ENCODE measurements around the gene DHCR24. TPM values are rescaled to one million over a fixed set of nuclear protein-coding genes. Genes with fewer than 3 reads are reported as not detected.

The DHCR24 gene
- total RNA-seq, 1 donor from 2014 or later, result 145 TPM

DNA sequence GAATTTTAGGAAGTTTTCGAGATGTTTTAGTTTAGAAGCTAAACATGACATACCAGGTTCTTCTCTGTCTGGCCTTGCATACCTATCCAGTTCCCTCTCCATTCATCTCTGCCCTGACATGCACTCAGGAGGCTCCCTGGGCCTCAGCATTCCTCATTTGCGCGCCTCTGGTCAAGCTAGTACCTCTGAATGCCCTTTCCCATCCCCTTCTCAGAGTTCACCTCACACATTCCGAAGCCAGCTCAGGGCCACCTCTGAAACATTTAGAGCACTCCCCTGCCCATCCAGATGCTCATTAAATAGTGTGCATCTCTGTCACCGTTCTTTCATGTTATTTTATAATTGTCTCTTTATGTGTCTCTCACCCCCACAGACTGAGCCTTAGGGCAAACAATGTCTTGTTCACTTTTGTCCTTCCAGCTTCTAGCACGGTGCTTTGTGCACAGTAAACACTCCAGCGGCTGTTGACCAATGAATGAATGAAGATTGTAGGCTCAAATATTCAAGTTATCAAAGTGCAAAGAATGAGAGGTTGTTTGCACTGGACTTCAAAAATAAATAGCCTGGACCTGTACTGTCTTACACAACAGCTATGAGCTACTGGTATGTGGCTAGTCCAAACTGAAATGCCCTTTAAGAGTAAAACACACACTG is 1.2 kb upstream of the DHCR24 start:
- intact Hi-C loops (cut with micrococcal nuclease), result loop anchor here (5.0 to 10.0 kb wide), 3 partner anchors 86 to 481 kb away; partner anchors contain the start of genes SSBP3, TTC22 and USP24

DNA sequence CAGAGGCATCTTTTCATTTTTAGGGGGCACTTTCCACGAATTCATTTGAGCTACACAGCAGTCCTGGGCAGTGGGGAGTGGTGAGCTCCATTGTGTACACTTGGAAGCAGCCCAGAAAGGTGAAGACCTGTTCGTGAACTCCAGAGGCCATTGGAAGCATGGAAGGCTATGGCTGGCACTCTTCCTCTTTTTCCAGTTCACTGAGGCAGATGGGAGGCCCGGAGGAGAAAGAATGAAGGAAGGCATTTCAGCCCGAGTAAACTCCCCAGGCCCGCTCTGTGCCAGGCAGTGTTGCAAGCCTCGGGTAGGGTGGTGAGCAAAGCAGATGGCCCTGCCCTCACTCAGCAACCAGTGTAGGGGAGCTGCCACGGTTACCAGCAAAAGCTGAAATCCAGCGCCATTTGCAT is 673 bp upstream of the DHCR24 start:
- intact Hi-C loops (cut with micrococcal nuclease), result loop anchor here (2.0 to 10.0 kb wide), 4 partner anchors 85 to 835 kb away; partner anchors contain the start of genes SSBP3, TCEANC2, TMEM59 and TTC22

DNA sequence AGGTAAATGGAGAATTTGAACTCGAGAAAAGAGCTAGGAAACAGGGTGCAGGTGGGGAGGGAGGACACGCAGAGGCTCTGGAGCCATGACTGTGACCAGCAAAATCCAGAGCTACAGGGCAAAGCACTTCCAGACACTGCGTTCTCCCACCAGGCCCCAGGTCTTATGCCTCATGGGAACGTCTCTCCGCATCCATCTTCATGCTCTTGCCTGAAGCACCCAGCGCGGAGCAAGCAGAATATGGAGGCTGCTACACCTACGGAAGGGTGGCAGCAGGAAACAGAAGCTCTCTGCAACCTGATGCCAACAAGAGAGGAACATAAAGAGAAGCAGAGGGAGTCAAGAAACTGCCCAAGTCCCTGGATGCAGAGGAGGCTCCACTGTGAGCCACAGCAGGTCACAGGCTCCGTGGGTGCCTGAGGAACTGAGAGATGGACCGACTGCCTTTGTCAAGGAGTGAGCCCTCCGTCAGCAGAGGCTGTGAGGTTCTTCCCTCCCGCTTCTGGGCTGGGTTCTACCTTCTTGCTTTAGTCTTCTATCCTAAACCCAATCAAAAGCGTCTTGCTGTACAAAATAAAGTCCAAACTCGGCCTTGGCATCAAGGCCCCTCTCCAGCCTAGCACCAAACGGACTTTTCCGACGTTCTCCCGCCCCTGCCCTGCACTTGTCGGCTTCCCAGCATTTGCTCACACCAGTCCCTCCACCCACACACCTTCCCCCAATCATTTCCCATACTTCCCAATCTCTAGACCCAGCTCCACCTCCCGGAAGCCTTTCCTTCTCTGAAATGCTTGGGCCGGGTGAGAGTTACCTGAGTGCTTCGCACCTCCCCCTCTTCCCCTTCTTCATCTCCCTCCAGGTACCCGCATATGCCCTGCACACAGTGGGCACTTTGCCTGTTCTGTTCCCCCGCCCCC is 930 bp downstream of the DHCR24 start:
- intact Hi-C loops (cut with micrococcal nuclease), result loop anchor here (1.0 to 10.0 kb wide), 5 partner anchors 84 to 833 kb away; partner anchors contain the start of genes PARS2, SSBP3, TCEANC2 and TMEM59

DNA sequence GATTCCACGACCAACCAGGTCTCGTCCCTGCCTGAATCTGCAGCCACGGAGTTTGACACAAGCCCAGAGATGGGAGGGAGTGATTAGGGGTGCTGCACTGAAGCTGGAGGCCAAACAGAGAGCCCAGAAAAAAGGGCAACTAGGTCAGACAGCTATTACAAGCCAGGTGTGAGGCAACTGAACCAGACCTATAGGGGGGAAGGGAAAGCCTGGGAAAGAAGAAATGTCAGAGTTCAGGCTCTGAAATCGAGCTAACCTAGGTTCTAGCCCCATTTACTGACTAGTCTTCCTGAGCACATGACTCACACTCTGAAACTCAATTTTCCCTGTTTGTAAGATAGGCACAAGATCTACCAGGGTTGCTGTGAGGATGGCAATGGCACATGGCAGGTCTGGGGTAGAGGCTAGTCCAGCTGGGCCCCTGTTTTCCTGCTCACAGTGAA is 1.7 kb downstream of the DHCR24 start:
- intact Hi-C loops (cut with micrococcal nuclease), result loop anchor here (5.0 to 10.0 kb wide), 3 partner anchors 83 to 478 kb away; partner anchors contain the start of genes SSBP3, TTC22 and USP24

DNA sequence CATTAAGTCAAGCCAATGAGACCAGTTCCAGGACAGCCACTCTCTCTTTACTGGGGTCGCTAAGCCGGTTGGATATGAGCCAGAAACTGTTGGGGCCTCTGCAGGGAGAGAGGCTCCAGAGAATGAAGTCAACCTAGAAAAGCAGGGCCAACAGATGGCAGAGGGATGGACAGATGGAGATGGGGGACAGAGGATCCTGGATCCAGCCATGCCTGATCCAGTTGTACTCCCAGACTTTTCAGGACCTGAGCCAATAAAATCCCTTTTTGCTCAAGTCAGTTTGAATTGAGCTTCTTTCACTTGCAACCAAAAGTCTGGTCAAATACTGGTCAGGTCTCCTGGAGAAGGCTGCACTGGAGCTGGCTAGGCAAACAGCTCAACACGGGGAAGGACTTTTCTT is 2.2 kb downstream of the DHCR24 start:
- intact Hi-C loops (cut with micrococcal nuclease), result loop anchor here (5.0 to 10.0 kb wide), 3 partner anchors 82 to 477 kb away; partner anchors contain the start of genes SSBP3, TTC22 and USP24

DNA sequence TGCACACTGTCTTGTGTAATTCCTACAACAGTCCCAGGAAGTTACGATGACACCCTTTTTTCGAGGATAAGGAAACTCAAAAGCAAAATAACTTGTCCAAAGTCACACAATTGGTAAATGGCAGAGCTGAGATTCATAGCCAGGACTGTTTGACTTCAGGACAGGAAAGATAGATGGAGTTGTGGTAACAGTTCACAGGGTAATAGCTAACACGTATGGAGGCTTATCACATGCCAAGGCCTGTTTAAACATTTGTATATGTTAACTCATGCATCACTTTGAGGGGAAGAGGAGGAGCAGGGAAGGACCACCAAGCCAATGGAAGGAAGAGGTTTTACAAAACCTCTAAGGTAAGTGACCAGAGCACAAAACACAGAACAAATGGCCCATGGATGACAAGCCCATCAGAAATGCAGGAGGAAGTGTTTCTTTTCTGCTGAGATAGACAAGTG is 2.8 kb downstream of the DHCR24 start:
- intact Hi-C loops (cut with micrococcal nuclease), result loop anchor here (10.0 kb wide), 1 partner anchor 331 kb away; the partner anchor contains the start of gene USP24

DNA sequence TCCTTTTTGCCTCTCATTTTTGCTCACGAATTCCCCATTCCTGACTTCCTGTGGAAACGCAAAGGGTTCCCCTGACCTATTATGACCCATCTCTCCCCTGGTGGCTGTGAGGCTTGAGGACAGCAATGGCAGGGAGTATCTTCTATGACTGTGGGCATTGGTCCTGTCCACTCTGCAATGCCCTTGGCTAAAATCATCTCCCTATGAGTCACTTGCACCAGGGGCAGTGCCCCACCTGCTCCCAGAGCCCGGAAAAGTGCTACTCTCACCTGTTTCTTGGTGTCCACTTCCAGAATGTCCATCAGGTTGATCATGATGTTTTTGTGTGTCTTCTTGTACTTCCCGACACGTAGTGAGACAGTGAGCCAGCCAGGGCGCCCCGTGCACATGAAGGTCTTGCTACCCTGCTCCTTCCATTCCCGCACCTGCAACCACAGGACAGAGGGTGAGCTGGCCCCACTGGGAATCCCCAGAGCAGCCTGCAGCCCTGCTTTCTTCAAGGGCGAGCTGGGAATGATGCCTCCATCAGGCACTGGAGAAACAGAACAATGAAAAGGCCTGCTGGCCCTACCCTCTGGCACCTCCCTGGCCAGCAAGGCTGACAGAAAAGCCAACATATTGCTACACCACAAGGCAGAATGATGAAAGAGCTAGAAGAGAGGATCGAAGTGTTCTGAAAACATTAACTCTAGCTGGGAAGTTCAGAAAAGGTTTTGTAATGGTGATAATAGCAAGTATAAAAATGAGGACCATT is 3.5 kb downstream of the DHCR24 start:
- intact Hi-C loops (cut with micrococcal nuclease), result loop anchor here (10.0 kb wide), 1 partner anchor 331 kb away; the partner anchor contains the start of gene USP24

DNA sequence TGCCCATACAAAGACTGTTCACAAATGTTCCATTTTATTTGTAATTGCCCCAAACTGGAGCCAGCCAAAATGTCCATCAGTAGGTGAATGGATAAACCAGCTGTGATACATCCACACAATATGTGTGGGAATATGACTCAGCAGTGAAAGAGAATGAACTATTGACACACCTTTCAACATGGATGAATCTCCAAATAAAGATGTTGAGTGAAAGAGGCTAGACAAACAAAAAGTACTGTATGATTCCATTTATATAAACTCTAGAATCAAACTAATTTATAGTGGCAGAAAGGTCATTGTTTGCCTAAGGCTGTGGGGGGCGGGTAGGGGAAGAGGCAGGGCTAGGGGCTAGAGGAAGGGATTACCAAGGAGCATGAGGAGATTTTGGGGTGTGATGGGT is 4.5 kb downstream of the DHCR24 start:
- intact Hi-C loops (cut with micrococcal nuclease), result loop anchor here (10.0 kb wide), 1 partner anchor 332 kb away; the partner anchor contains the start of gene USP24

DNA sequence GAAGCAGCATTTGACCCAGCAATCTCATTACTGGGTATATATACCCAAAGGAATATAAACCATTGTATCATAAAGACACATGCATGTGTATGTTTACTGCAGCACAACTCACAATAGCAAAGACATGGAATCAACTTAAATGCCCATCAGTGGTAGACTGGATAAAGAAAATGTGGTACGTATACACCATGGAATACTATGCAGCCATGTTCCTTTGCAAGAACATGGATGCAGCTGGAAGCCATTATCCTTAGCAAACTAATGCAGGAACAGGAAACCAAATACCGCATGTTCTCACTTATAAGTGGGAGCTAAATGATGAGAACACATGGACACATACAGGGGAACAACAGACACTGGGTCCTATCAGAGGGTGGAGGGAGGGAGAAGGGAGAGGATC is 5.4 kb downstream of the DHCR24 start:
- intact Hi-C loops (cut with micrococcal nuclease), result loop anchor here (10.0 kb wide), 1 partner anchor 333 kb away; the partner anchor contains the start of gene USP24

DNA sequence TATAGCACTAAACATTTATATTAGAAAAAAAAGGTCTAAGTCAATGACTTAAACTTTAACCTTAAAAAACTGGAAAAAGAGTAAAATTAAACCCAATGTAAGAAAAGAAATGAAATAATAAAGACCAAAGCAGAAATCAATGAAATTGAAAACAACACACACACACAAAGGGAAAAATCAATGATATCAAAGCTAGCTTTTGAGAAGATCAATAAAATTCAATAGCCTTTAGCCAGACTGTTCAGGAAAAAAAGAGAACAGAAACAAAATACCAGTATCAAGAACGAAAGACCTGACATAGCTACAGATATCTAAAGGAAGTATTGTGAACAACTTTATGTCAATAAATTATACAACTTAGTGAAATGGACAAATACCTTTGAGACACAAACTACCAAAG is 7.1 kb downstream of the DHCR24 start:
- intact Hi-C loops (cut with micrococcal nuclease), result loop anchor here (10.0 kb wide), 1 partner anchor 335 kb away; the partner anchor contains the start of gene USP24

DNA sequence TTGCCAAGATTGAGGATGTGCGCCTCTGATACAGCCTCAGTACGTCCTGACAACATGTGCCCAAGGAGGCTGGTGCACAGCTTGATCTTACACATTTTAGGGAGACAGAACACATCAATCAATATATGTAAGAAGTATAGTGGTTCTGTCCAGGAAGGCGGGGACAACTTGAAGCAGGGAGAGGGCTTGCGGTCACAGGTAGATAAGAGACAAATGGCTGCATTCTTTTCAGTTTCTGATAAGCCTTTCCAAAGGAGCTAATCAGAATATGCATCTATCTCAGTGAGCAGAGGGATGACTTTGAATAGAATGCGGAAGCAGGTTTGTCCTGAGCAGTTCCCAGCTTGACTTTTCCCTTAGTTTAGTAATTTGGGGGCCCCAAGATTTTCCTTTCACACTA is 10.2 kb downstream of the DHCR24 start:
- intact Hi-C loops (cut with micrococcal nuclease), result no loop called here

DNA sequence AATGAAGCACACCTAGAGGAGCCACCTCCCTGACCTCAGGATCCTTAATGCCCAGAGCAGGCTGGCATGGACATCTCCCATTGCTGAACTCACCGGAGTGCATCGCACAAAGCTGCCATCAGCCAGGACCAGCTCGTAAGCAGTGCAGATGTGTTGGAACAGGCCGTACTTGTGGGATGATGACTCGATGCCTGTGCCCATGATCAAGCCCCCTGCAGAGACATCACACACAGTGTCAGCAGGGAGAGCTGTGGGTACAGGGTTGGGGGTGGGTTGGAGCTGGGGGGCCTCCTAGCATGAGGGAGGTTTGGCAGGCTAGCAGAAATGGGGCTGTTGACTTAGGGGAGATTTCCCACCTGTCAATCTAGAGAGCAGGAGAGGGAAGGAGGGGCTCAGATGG is 12.0 kb downstream of the DHCR24 start:
- intact Hi-C loops (cut with micrococcal nuclease), result no loop called here

DNA sequence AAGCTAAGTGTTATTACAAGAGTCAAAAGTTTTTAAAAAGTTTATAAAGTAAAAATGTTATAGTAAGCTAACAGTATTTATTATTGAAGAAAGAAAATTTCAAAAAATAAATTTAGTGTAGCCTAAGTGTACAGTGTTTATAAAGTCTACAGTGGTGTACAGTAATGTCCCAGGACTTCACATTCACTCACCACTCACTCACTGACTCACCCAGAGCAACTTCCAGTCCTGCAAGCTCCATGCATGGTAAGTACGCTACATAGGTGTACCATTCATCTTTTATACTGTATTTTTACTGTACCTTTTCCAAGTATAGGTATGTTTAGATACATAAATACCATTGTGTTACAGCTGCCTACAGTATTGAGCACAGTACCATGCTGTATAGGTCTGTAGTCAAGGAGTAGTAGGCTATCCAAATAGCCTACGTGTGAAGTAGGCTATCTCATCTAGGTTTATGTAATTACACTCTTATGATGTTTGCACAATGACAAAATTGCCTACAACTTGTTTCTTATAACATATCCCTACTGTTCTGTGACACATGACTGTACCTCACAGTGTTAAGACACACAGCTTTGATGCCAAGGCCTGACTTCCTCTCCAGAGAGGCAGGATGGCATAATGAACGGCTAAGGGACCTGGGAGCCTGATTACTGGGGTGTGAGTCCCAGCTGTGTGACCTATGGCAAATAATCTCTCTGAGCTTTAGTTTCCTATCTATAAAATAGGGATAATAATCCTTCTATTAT is 12.7 kb downstream of the DHCR24 start:
- intact Hi-C loops (cut with micrococcal nuclease), result no loop called here

DNA sequence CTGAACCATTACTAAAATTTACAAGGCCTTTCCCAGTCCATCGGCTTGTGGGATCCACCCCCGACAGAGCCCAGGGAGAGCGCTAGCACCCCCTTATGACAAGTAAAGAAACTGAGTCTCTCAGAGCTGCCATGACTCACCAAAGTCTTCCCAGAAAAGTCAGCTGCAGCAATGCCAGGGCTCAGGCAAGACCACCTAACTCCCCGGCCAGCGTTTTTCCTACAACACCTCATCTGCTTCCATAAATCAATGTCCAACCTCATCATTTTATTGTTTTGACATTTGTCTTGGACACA is 15.0 kb downstream of the DHCR24 start:
- intact Hi-C loops (cut with micrococcal nuclease), result no loop called here

DNA sequence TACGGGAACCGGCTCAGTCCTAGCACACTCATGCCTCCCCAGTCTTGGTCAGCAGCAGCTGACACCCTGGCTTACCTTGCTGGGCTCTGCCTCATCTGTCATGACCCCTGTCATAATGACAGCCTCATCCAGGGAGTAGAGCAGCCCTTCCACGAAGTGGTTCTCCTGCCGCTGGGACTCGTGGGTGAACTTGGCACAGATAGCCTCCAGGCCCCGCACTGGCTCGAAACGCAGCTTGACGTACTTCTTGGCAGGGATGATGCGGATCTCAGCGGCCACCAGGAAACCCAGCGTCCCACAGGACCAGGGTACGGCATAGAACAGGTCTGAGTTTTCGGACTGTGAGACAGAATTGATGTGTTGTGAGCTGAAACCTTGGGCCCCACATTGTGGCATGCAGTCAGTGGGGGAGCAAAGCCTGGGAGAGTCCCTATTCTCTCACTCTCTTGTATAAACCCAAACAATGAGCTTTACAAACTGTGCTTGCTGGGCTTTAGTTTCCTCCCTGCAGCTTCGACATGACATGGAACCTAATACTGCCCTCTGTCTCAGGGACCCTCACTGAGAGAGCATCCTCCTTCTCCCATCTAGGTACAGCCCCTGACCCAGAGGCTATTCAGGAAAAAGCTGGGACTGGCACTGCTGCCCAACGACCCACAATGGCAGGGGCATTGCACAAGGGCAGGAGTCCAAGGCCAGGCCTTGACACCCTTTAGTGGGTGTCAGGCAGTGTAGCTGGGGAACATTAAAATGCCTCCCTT is 15.5 kb downstream of the DHCR24 start:
- intact Hi-C loops (cut with micrococcal nuclease), result no loop called here

DNA sequence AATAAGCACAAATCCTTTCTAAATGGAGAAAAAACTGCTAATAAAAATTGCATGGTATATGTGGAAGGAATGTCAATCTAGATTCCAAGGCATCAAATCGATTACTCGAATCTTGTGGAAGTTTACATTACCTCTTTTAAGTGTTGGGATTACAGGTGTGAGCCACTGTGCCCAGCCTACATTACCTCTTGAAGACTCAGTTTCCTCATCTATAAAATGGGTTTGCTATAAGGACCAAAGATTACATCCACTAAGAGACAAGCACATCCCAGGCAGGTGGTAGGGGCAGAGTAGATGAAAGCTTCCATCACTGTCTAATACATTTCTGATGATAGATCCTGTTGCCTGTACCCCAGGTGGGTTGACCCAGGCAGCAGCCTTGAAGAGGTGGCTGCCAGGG is 16.1 kb downstream of the DHCR24 start:
- intact Hi-C loops (cut with micrococcal nuclease), result no loop called here

DNA sequence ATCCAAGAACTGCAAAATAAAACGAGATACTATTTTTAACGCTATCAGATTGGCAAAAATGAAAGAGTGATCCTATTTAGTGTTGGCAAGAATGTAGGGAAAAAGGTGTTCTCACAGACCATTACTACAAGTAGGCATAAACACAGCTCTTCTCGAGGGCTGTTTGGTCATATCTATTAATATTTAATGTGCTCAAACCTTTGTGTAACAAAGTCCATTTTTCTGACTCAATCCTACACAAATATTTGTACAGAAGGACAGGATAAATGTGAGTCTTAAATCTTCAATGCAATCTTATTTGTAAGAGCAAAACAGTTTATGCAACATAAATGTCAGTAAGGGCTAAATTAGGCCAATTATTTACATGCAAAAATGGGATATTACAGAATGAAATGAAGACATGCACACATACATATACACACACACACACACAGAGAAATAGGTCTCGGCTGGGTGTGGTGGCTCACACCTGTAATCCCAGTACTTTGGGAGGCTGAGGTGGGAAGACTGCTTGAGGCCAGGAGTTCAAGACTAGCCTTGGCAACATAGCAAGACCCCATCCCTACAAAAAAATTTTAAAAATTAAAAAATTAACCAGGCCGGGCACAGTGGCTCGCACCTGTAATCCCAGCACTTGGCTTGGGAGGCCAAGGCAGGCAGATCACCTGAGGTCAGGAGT is 17.7 kb downstream of the DHCR24 start:
- intact Hi-C loops (cut with micrococcal nuclease), result no loop called here

DNA sequence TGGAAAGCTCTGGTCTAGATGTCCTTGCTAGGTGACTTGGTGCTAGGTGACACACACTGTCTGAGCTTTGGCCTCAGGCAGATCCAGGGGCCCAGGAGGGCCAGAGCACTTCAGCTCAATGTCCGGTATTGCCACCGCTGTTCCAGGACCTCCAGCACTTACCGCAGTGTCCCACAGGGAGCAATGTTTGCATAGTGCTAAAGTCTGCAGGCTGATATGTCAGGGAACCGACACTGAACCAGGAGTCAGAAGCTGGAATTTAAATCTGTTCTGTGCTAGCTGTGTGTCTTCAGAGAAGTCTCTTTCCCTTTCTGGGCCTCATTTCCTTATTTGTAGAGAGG is 19.3 kb downstream of the DHCR24 start:
- intact Hi-C loops (cut with micrococcal nuclease), result no loop called here

Data from T-helper 2 cell treated with Interferon-gamma antibody and Interleukin-4, amounts not matched to agents 100 ng/mL and 5 ng/mL, for 36 hours (primary cell).